Psoas muscle (tissue), 8 donors: Measurements from ENCODE around the gene TBXA2R. TPM values are rescaled to one million over a fixed set of nuclear protein-coding genes. Genes with fewer than 3 reads are reported as not detected.
A peak's percentile ranks its signal among the peaks of the same experiment; 100 is the strongest.

ENCODE experiments used
- ATAC-seq, 4 donors: fragments of 200-7000 bp; cut with Tn5 transposase; one replicate each; pipeline ENCODE4 v1.9.1; 2020; ENCODE audit warnings: moderate library complexity in 3 of 4, mild to moderate bottlenecking in 2 of 4
- DNase-seq, 2 donors: peaks; one replicate each; pipeline ENCODE4 v3.0.0-alpha.2; 2020
- H3K27ac ChIP-seq: fragments of 200-600 bp; one replicate; pipeline ENCODE4 v1.8.0; 2022
- H3K27me3 ChIP-seq, 3 donors: fragments of 200-600 bp in 1 of 3; one replicate each; pipeline versions ENCODE4 v1.6.1 to v1.8.0; 2013 to 2022; ENCODE audit warnings: low read length in 2 of 3, mild to moderate bottlenecking in 2 of 3, moderate library complexity in 1 of 3; ENCODE audit not compliant: insufficient read depth in 3 of 3
- H3K36me3 ChIP-seq, 2 donors: fragments of 200-600 bp in 1 of 2; one replicate each; pipeline versions ENCODE4 v1.6.1 to v1.8.0; 2013 to 2022; ENCODE audit warnings: low read depth in 1 of 2, mild to moderate bottlenecking in 1 of 2, moderate library complexity in 1 of 2; ENCODE audit not compliant: insufficient read depth in 1 of 2
- H3K4me1 ChIP-seq: fragments of 200-600 bp; one replicate; pipeline ENCODE4 v1.8.0; 2022
- H3K4me3 ChIP-seq: fragments of 200-600 bp; one replicate; pipeline ENCODE4 v1.8.0; 2022; ENCODE audit warnings: mild to moderate bottlenecking
- H3K9me3 ChIP-seq: fragments of 200-600 bp; one replicate; pipeline ENCODE4 v1.8.0; 2022
- WGBS, 3 donors: extraction: QIAGEN DNeasy Blood & Tissue Kit; methylation state at CpG; one replicate each; pipeline versions ENCODE4 v1.1.6 to v1.1.7; 2013; 5-methylcytosine and 5-hydroxymethylcytosine counted together
- intact Hi-C, 2 donors: fragments of 100-400 bp; cut with DNase I; formaldehyde crosslinking; loops; one replicate each; pipeline versions ENCODE4 v1.11.0 to v1.14.2; 2022
- polyA plus RNA-seq, 3 donors: library from polyadenylated mRNA; stranded (reverse); fragments of 200-250 nt; gene quantifications; one replicate each; pipeline ENCODE4 v1.2.3, GENCODE V29; 2013
- total RNA-seq, 4 donors: library from RNA; stranded (reverse); fragmentation: NEBNext Ultra II Directional in 2 of 4; extraction: Animal tissue kit (Norgen Biotek cat#: 25700) in 2 of 4; gene quantifications; one replicate each; pipeline versions ENCODE4 v1.2.1 to v1.2.4, GENCODE V29; 2021 to 2023
- TF ChIP-seq, protein P1 (sequence below): fragments of 200-600 bp; IDR thresholded peaks from one replicate; pipeline ENCODE4 v1.8.0; 2022; ENCODE audit warnings: antibody characterized with exemption
- donor health status: healthy with polysubstance abuse.
- donor health status: DM: no; HTN: no; CAD: no; lungs with moderate emphysema.
- donor health status: Bipolar disorder and iron deficiency.
- donor health status: healthy.
- donor health status: DM: yes; HTN: yes; CAD: no.
- donor health status: DM: no; HTN: no; CAD: no.
- donor health status: DM: no; HTN: no; CAD: no.
- donor health status: DM: yes; HTN: yes; CAD: no.

TBXA2R gene
- total and polyA plus RNA-seq, 7 donors: 0.52 to 3.0 (median 1.2) TPM

DNA sequence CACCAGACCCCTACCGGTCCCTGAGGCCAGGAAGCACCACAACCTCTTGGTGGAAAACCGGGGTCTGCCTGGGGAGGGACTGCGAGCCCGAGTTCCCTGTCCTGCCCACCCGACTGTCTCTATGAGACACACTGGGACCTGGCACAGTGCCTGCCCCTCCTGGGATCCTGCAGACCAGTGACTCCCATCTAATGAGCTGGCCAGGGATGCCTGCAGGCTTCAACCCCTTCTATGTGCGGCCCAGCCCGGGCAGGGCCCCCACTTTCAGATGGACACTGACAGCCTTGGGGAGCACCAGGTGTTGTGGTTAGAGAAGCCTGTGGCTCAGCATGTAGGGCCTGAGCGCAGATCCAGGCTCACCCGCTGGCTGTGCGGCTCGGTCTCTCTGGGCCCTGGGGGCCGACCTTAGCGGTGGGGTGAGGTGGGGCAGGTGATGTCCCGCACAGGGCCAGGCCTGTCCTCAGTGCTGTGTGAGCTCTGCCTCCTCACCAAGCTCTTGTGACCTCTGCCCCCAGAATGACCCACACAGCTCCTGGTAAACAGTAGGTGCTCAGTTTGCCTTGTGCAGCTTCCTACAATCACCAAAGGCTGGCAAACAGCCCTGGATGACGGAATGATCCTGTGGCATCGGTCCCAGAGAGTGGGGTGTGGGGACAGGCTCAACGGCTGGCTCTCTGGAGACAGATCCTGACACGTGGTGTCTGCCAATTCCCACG lies 37.8 kb upstream of the TBXA2R start:
- WGBS, 3 donors: 69 to 74% (median 71%) methylated on average over 18 to 19 of the region's 19 CpGs
- intact Hi-C loops: no loop called here
- Histone ChIP-seq H3K36me3 (peaks cover 0 to 35% of the 10 kb centered on the region in 2 donors), H3K9me3 (no peaks in the 10 kb centered on the region), H3K27ac (no peak overlapping the region), H3K4me1 (no peaks in the 10 kb centered on the region), H3K4me3 (no peak overlapping the region), H3K27me3 (no peaks in the 10 kb centered on the region)
- TF ChIP-seq, protein P1, sequence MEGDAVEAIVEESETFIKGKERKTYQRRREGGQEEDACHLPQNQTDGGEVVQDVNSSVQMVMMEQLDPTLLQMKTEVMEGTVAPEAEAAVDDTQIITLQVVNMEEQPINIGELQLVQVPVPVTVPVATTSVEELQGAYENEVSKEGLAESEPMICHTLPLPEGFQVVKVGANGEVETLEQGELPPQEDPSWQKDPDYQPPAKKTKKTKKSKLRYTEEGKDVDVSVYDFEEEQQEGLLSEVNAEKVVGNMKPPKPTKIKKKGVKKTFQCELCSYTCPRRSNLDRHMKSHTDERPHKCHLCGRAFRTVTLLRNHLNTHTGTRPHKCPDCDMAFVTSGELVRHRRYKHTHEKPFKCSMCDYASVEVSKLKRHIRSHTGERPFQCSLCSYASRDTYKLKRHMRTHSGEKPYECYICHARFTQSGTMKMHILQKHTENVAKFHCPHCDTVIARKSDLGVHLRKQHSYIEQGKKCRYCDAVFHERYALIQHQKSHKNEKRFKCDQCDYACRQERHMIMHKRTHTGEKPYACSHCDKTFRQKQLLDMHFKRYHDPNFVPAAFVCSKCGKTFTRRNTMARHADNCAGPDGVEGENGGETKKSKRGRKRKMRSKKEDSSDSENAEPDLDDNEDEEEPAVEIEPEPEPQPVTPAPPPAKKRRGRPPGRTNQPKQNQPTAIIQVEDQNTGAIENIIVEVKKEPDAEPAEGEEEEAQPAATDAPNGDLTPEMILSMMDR: no peak
- ATAC-seq: peak in 1 of 4 donors; percentile 35
- DNase-seq: no peak

DNA sequence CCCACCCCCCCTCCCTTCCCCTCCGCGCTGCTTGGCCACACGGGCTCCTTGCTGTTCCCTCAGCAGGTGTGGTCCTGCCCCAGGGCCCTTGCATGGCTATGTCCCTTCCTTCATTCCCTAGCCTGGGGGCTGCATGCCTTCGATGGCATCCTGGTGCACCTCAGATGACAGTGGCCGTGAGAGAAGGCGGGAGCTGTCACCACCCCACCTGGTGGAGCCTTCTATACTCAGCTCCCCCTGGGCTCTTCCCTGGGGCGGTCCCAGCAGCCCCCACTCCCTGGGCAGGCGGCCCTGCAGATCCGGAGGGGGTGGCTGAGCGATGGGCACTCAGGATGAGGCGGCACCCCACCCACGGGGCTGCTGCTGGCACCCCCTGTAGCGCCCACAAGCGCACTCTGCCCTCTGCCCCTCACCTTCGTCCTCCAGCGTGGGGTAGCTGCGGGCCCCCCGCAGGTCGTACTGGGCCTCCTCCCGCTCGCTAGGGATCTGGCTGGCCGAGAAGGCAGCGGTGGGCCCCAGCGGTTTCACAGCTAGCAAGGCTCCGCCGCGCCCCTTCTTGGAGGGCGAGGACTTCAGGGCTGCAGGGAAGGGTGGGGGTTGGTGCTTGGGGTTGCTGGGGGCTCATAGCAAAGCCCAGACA lies 37.1 kb upstream of the TBXA2R start:
- intact Hi-C loops: no loop called here
- WGBS, 3 donors: 93% methylated on average over 22 to 28 of the region's 28 CpGs
- no peak overlapping the region for H3K4me3 ChIP-seq
- H3K4me1 ChIP-seq: no peaks in the 10 kb centered on the region
- H3K9me3 ChIP-seq: no peaks in the 10 kb centered on the region
- TF ChIP-seq, protein P1: no peak
- H3K27me3 ChIP-seq: no peaks in the 10 kb centered on the region
- peaks cover 0 to 42% of the 10 kb centered on the region in 2 donors for H3K36me3 ChIP-seq
- ATAC-seq (no peak), DNase-seq (no peak)
- H3K27ac ChIP-seq: no peak overlapping the region

DNA sequence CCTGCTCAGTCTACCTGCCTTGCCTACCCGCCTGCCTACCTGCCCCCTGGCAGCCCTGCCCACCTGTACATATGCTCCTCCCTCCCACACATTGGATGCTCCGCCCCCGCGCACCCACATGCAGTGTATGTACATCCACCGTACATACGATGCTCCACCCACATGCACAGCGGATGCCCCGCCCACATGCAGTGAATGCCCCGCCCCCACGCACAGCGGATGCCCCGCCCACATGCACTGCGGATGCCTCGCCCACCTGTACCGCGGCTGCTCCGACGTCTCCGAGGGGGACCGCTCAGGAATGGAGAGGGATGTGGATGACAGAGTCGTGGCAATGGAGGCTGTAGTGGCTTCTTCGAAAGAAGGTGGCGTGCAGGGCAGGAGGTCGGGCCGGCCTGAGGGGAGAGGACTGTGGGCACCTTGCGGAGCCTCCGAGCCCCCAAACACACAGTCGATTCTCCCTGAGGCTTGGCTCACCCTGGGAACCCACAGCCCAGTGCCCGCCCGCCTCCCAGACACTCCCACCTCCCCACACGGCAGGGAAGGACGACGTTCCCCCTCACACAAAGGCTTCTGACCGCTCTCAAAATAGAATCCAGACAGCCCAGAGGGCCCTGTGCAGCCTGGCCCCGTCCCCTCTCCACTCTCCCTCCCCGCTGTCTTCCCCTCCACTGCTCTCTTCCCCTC lies 36.5 kb upstream of the TBXA2R start:
- TF ChIP-seq, protein P1: no peak
- Histone ChIP-seq H3K4me1 (no peaks in the 10 kb centered on the region), H3K27me3 (no peaks in the 10 kb centered on the region), H3K4me3 (no peak overlapping the region), H3K27ac (no peak overlapping the region), H3K9me3 (no peaks in the 10 kb centered on the region), H3K36me3 (peaks cover 0 to 49% of the 10 kb centered on the region in 2 donors)
- intact Hi-C loops: no loop called here
- DNase-seq (no peak), ATAC-seq (no peak)
- whole genome bisulfite sequencing, 3 donors: 88 to 92% (median 91%) methylated on average over 36 of the region's 36 CpGs

GRCh38 chr19:3642296-3642695 lies 35.6 kb upstream of the TBXA2R start:
- Histone ChIP-seq H3K4me1 (no peaks in the 10 kb centered on the region), H3K36me3 (peaks cover 0 to 56% of the 10 kb centered on the region in 2 donors), H3K9me3 (no peaks in the 10 kb centered on the region), H3K27me3 (no peaks in the 10 kb centered on the region), H3K27ac (no peak overlapping the region), H3K4me3 (no peak overlapping the region)
- ATAC-seq (no peak), DNase-seq (no peak)
- TF ChIP-seq, protein P1: no peak
- 92 to 95% (median 94%) methylated on average over 17 of the region's 17 CpGs for WGBS, 3 donors
- intact Hi-C loops: no loop called here
